ENCODE results near the gene CPNE6. TPM values are rescaled to one million over a fixed set of nuclear protein-coding genes. Genes with fewer than 3 reads are reported as not detected.

Gene CPNE6
- total and polyA plus RNA-seq, 2 of the 8 experiments (the other 6 are each of a cell fraction or from before 2014, with no cell fraction given) = 0.05 TPM; not detected in 1

DNA sequence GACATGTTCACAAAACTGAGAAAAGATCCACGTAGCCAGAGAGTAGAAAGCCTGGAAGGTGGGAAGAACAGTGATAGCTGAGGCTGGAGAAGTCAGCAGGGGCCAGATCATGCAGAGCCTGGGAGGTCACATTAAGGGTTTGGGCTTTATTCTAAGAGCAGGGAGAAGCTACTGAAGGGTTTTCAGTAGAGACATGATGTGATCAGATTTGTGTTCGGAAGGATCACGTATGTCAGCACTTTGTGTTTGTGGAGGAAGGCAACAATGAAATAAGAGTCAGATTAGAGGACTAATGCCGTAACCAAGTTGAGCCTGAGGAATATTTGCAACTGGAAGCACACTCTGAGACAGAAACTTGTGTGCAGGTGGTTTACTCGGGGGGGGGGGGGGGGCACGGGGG lies 18.5 kb downstream of the CPNE6 start:
- H3K9me3 ChIP-seq (ENCODE audit: insufficient read depth in 2 of 2, low read depth in 1 of 2, low read length in 1 of 2) = no peaks in the 10 kb centered on the region
- WGBS, 2 experiments (ENCODE audit: extremely low coverage in 1 of 2, insufficient coverage in 1 of 2, insufficient read length in 1 of 2, insufficient replicate concordance in 2 of 2, low coverage in 1 of 2, low lambda C conversion rate in 2 of 2, missing lambda C conversion rate in 1 of 2) = 84% methylated on average over 6 of the region's 6 CpGs; no CpG with 5 or more reads in 1 of the 2 experiments
- H3K4ac ChIP-seq (replicated peaks; ENCODE audit: insufficient read length, low read depth, low read length) = no peak overlapping the region
- no peaks in the 10 kb centered on the region for H4K20me1 ChIP-seq (replicated peaks in 1 of 2; ENCODE audit: control insufficient read depth in 1 of 2, insufficient read depth in 2 of 2, low read length in 2 of 2)
- H2BK20ac ChIP-seq (ENCODE audit: low read length) = 0 out of 2 replicates have a peak overlapping the region, but pooled peaks have one; percentile 34
- no peak overlapping the region for H2BK5ac ChIP-seq (ENCODE audit: low read depth, low read length)
- H3K27me3 ChIP-seq (replicated peaks in 1 of 4; ENCODE audit: control insufficient read depth in 3 of 4, extremely low read depth in 1 of 4, insufficient read depth in 3 of 4, low read length in 3 of 4) = no peaks in the 10 kb centered on the region; a peak in 1 of 7 replicates
- H3K14ac ChIP-seq (ENCODE audit: insufficient read length) = no peak overlapping the region
- no peak overlapping the region for H4K5ac ChIP-seq (ENCODE audit: insufficient read length, low read depth, low read length)
- H3K56ac ChIP-seq (replicated peaks; ENCODE audit: insufficient read length, low read depth, low read length) = no peak overlapping the region
- peaks cover 4% of the 10 kb centered on the region; the same call in 1 of the 2 replicates for H3K23me2 ChIP-seq (ENCODE audit: low read depth, low read length)
- H3K18ac ChIP-seq (ENCODE audit: extremely low read depth, low read length) = no peak overlapping the region; the same call in 1 of the 2 replicates
- no peak overlapping the region for H2AFZ ChIP-seq (ENCODE audit: low read length)
- H3K36me3 ChIP-seq (ENCODE audit: control insufficient read depth in 2 of 4, insufficient read depth in 4 of 4, low read length in 3 of 4) = no peaks in the 10 kb centered on the region
- H2BK15ac ChIP-seq (ENCODE audit: low read length) = 0 out of 2 replicates have a peak overlapping the region, but pooled peaks have one; percentile 72
- H3K79me1 ChIP-seq (ENCODE audit: low read depth, low read length) = no peaks in the 10 kb centered on the region
- H3K79me2 ChIP-seq (ENCODE audit: control insufficient read depth in 1 of 2, insufficient read depth in 2 of 2, low read length in 2 of 2) = peaks cover 0 to 5% of the 10 kb centered on the region in 2 experiments; a peak in 2 of 4 replicates
- H2BK120ac ChIP-seq (replicated peaks; ENCODE audit: low read depth, low read length) = no peak overlapping the region
- no peak overlapping the region for H4K8ac ChIP-seq (ENCODE audit: extremely low read depth, insufficient read depth, low read length)
- CTCF ChIA-PET (ENCODE audit: partially characterized antibody) = interaction anchor here (0.8 to 12.8 kb wide), 13 partner anchors 16 to 106 kb away, joined by 3 to 316 read pairs (median 5); partner anchors contain the start of genes CARMIL3, CPNE6, DCAF11 and DHRS4L2
- no peak for DNase-seq (ENCODE audit: low read depth in 1 of 2, low spot score in 2 of 2)
- no peak overlapping the region for H4K91ac ChIP-seq (replicated peaks; ENCODE audit: insufficient read length, low read length)
- H3K4me2 ChIP-seq (ENCODE audit: insufficient read depth in 1 of 2, low read depth in 2 of 2, low read length in 2 of 2) = no peak overlapping the region
- no peak overlapping the region for H3K27ac ChIP-seq (ENCODE audit: low read depth, low read length)
- POLR2A ChIA-PET (ENCODE audit: partially characterized antibody) = interaction anchor here (1.0 to 23.9 kb wide), 6 partner anchors 16 to 75 kb away, joined by 3 to 626 read pairs (median 111); partner anchors contain the start of genes CARMIL3, CPNE6, DCAF11 and NRL
- no peak overlapping the region for H3K4me3 ChIP-seq (ENCODE audit: extremely low read depth in 1 of 4, insufficient read depth in 2 of 4, low read depth in 3 of 4, low read length in 4 of 4)
- no peak overlapping the region for H3K9ac ChIP-seq (replicated peaks in 1 of 4; ENCODE audit: extremely low read depth in 1 of 4, low read depth in 3 of 4, low read length in 3 of 4)
- peaks cover 0 to 7% (median 4%) of the 10 kb centered on the region in 4 experiments; a peak in 5 of 7 replicates for H3K4me1 ChIP-seq (replicated peaks in 1 of 4; ENCODE audit: control insufficient read depth in 3 of 4, insufficient read depth in 4 of 4, low read length in 3 of 4)
- no peak for FAIRE-seq
- H2BK12ac ChIP-seq (ENCODE audit: low read depth, low read length) = no peak overlapping the region
- TF ChIP-seq TAF1 (IDR thresholded peaks at IDR 0.05; ENCODE audit: low read depth, low read length) (no peak), SP1 (IDR thresholded peaks at IDR 0.05; ENCODE audit: low read depth, low read length) (no peak), RNF2 (IDR thresholded peaks at IDR 0.05; ENCODE audit: borderline replicate concordance, low read depth, low read length, missing control alignments, poor library complexity, severe bottlenecking) (no peak), KDM5A (IDR thresholded peaks at IDR 0.05; ENCODE audit: low read length) (no peak), ASH2L (IDR thresholded peaks at IDR 0.05; ENCODE audit: low read length) (no peak), SIRT6 (IDR thresholded peaks at IDR 0.05; ENCODE audit: low read length) (no peak), FOSL1 (IDR thresholded peaks at IDR 0.05; ENCODE audit: insufficient read depth, low read depth, low read length) (no peak)
- TF ChIP-seq, protein P1, sequence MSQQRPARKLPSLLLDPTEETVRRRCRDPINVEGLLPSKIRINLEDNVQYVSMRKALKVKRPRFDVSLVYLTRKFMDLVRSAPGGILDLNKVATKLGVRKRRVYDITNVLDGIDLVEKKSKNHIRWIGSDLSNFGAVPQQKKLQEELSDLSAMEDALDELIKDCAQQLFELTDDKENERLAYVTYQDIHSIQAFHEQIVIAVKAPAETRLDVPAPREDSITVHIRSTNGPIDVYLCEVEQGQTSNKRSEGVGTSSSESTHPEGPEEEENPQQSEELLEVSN (IDR thresholded peaks at IDR 0.05) = no peak
- peak overlapping the region; percentile 96; the same call in 1 of the 2 replicates for H2AK5ac ChIP-seq (ENCODE audit: low read depth, low read length)
- H3K23ac ChIP-seq (ENCODE audit: insufficient read length) = no peak overlapping the region

Measured in H1 (cell line).